Measurements from ENCODE around the gene PAQR7.

Gene PAQR7

DNA sequence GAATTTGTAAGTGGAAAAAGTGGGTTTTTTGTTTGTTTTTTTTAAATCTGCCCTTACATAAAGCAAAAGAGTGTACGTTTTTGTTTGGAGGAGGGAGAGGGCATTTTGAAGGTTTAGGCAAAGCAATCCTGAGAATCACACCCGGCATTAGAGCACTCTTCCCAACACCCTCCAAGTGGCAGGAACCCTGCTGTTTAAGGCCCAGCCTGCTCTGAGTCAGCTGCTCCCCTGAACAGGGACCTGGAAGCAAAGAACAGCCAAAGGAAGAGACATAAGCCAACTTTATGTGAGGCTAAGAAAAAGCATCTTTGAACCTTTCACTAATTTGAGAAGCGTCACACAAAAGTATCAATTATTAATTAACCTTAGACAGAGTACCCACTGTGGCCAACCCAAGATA lies 38.8 kb downstream of the PAQR7 start:
- Histone ChIP-seq H3K27ac (ENCODE audit: low read length) (no peak overlapping the region), H3K9me3 (ENCODE audit: insufficient read depth, low read length) (no peaks in the 10 kb centered on the region), H3K27me3 (ENCODE audit: low read depth, low read length) (no peaks in the 10 kb centered on the region), H3K4me3 (ENCODE audit: low read length) (no peak overlapping the region), H3K4me1 (ENCODE audit: low read length) (no peaks in the 10 kb centered on the region), H3K36me3 (replicated peaks; ENCODE audit: low read depth, low read length) (peaks cover 11% of the 10 kb centered on the region), H2AFZ (ENCODE audit: low read depth, low read length) (no peak overlapping the region), H3K9ac (ENCODE audit: low read length) (no peak overlapping the region), H3K4me2 (ENCODE audit: low read length) (no peak overlapping the region), H4K20me1 (ENCODE audit: insufficient read depth, low read length) (no peaks in the 10 kb centered on the region), H3K79me2 (ENCODE audit: low read length) (no peaks in the 10 kb centered on the region; the same call in 1 of the 2 replicates)
- TF ChIP-seq, protein P1, sequence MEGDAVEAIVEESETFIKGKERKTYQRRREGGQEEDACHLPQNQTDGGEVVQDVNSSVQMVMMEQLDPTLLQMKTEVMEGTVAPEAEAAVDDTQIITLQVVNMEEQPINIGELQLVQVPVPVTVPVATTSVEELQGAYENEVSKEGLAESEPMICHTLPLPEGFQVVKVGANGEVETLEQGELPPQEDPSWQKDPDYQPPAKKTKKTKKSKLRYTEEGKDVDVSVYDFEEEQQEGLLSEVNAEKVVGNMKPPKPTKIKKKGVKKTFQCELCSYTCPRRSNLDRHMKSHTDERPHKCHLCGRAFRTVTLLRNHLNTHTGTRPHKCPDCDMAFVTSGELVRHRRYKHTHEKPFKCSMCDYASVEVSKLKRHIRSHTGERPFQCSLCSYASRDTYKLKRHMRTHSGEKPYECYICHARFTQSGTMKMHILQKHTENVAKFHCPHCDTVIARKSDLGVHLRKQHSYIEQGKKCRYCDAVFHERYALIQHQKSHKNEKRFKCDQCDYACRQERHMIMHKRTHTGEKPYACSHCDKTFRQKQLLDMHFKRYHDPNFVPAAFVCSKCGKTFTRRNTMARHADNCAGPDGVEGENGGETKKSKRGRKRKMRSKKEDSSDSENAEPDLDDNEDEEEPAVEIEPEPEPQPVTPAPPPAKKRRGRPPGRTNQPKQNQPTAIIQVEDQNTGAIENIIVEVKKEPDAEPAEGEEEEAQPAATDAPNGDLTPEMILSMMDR (IDR thresholded peaks at IDR 0.05; ENCODE audit: low read depth, low read length) = no peak
- no peak for TF ChIP-seq EZH2phosphoT487 (IDR thresholded peaks at IDR 0.05; ENCODE audit: low read depth)

DNA sequence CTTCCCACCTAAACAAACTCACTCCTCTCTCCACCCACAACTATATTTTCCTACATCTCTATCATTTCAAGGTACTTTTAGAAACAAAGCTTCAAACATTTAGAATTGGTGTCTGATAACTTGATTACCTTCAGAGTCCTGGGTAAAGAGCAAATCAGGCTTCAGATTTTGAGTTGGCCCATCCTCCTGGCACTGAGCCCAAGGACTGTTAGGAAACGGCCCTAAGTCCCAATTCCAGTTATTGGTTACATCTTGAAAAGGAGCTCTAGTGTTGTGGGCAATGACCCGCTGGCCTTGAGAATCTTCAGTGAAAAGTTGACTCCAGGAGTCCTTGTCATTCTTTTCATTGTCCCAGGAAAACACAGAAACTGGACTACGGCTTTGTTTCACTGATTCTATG lies 40.6 kb downstream of the PAQR7 start:
- Histone ChIP-seq H3K4me3 (ENCODE audit: low read length) (no peak overlapping the region), H3K79me2 (ENCODE audit: low read length) (no peaks in the 10 kb centered on the region; the same call in 1 of the 2 replicates), H3K9ac (ENCODE audit: low read length) (no peak overlapping the region), H3K4me2 (ENCODE audit: low read length) (no peak overlapping the region), H4K20me1 (ENCODE audit: insufficient read depth, low read length) (no peaks in the 10 kb centered on the region), H3K36me3 (replicated peaks; ENCODE audit: low read depth, low read length) (peaks cover 16% of the 10 kb centered on the region), H3K27me3 (ENCODE audit: low read depth, low read length) (no peaks in the 10 kb centered on the region), H3K4me1 (ENCODE audit: low read length) (no peaks in the 10 kb centered on the region), H3K9me3 (ENCODE audit: insufficient read depth, low read length) (no peaks in the 10 kb centered on the region), H3K27ac (ENCODE audit: low read length) (no peak overlapping the region), H2AFZ (ENCODE audit: low read depth, low read length) (no peak overlapping the region)
- TF ChIP-seq, protein P1 (IDR thresholded peaks at IDR 0.05; ENCODE audit: low read depth, low read length) = no peak

GRCh38 chr1:25833158-25833557 lies 42.4 kb downstream of the PAQR7 start:
- Histone ChIP-seq H3K9me3 (ENCODE audit: insufficient read depth, low read length) (no peaks in the 10 kb centered on the region), H3K4me2 (ENCODE audit: low read length) (no peak overlapping the region), H3K4me3 (ENCODE audit: low read length) (no peak overlapping the region), H3K79me2 (ENCODE audit: low read length) (no peaks in the 10 kb centered on the region), H3K27ac (ENCODE audit: low read length) (no peak overlapping the region), H3K36me3 (replicated peaks; ENCODE audit: low read depth, low read length) (peaks cover 18% of the 10 kb centered on the region), H4K20me1 (ENCODE audit: insufficient read depth, low read length) (no peaks in the 10 kb centered on the region), H3K4me1 (ENCODE audit: low read length) (no peaks in the 10 kb centered on the region), H3K27me3 (ENCODE audit: low read depth, low read length) (no peaks in the 10 kb centered on the region), H2AFZ (ENCODE audit: low read depth, low read length) (no peak overlapping the region), H3K9ac (ENCODE audit: low read length) (no peak overlapping the region)
- TF ChIP-seq EZH2phosphoT487 (IDR thresholded peaks at IDR 0.05; ENCODE audit: low read depth) = no peak
- TF ChIP-seq, protein P1 (IDR thresholded peaks at IDR 0.05; ENCODE audit: low read depth, low read length) = no peak

DNA sequence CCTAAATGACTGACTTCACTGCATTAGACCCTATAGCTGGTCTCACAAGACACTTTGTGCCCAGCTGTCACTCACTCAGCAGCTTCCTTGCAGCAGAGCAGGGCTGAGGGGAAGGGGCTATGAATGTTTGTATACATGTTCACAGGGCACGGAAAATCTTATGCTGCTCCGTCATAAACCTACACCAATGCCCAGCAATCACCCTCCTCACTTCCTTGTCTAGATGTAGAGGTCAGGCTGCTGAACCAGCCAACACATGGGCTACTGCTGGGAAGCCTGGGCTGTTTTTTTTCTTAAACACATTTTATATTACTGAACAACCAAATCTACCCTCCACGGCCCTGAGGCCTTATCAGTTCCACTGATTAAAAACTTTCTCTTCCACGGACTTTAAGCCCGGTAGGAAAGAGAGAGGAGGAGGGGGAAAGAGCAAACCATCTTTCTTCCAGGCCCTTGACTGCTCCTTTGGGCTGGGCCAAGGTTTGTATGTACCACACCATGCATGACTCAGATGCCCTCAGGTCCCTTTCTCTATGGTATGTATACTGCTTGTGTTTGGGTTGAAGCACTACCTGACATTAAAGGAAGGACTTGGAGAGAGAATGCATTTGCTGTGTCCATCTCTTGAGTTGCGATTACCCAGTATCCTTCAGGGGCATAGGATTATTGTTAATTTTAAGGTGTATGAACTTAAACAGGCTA lies 43.0 kb downstream of the PAQR7 start:
- H3K4me1 ChIP-seq (ENCODE audit: low read length) = no peaks in the 10 kb centered on the region
- no peak overlapping the region for H3K9ac ChIP-seq (ENCODE audit: low read length)
- H3K27ac ChIP-seq (ENCODE audit: low read length) = no peak overlapping the region
- no peaks in the 10 kb centered on the region for H3K9me3 ChIP-seq (ENCODE audit: insufficient read depth, low read length)
- no peak for TF ChIP-seq EZH2phosphoT487 (IDR thresholded peaks at IDR 0.05; ENCODE audit: low read depth)
- TF ChIP-seq, protein P1 (IDR thresholded peaks at IDR 0.05; ENCODE audit: low read depth, low read length) = no peak
- H3K79me2 ChIP-seq (ENCODE audit: low read length) = no peaks in the 10 kb centered on the region
- peaks cover 18% of the 10 kb centered on the region for H3K36me3 ChIP-seq (replicated peaks; ENCODE audit: low read depth, low read length)
- no peaks in the 10 kb centered on the region for H3K27me3 ChIP-seq (ENCODE audit: low read depth, low read length)
- no peak overlapping the region for H3K4me3 ChIP-seq (ENCODE audit: low read length)
- no peak overlapping the region for H3K4me2 ChIP-seq (ENCODE audit: low read length)
- no peaks in the 10 kb centered on the region for H4K20me1 ChIP-seq (ENCODE audit: insufficient read depth, low read length)
- H2AFZ ChIP-seq (ENCODE audit: low read depth, low read length) = no peak overlapping the region
